Keratinocyte (primary cell): Measurements from ENCODE around the gene SSTR1.

Experiments
- CTCF ChIP-seq, 3 experiments: IDR thresholded peaks in 1 of 3; conservative IDR thresholded peaks in 1 of 3; optimal IDR thresholded peaks in 1 of 3; 2 replicates in 2 of 3; 3 replicates in 1 of 3; pipeline versions ENCODE3 to v1.5.1; 2011; ENCODE audit warnings: low read length in 3 of 3, mild to moderate bottlenecking in 3 of 3, moderate library complexity in 2 of 3, control low read depth in 1 of 3, inconsistent platforms in 1 of 3; ENCODE audit not compliant: insufficient read depth in 2 of 3; ENCODE audit errors: extremely low read depth in 1 of 3
- EZH2 ChIP-seq: IDR thresholded peaks from one replicate; pipeline ENCODE4 v1.6.1; 2012; ENCODE audit warnings: inconsistent platforms, mild to moderate bottlenecking, low read length, moderate library complexity

GRCh38 chr14:38202444-38203191 is 5.1 kb upstream of the SSTR1 start:
- TF ChIP-seq CTCF (optimal IDR thresholded peaks at IDR 0.05 in 1 of 3, IDR thresholded peaks at IDR 0.05 in 1 of 3, conservative IDR thresholded peaks at IDR 0.05 in 1 of 3; ENCODE audit: extremely low read depth in 1 of 3, insufficient read depth in 2 of 3, low read length in 3 of 3) (no peak), EZH2 (no peak)
